HEK293T (cell line): ENCODE measurements around the gene HBS1L.

Experiments used
- ARNT ChIP-seq: fragments of 450-650 bp; IDR thresholded peaks from 2 replicates; pipeline ENCODE4 v1.6.1; 2017; ENCODE audit warnings: mild to moderate bottlenecking
- CTBP1 ChIP-seq: fragments of 450-650 bp; IDR thresholded peaks from 2 replicates; pipeline ENCODE4 v1.6.1; 2016; ENCODE audit warnings: borderline replicate concordance
- FOXA1 ChIP-seq: fragments of 450-650 bp; IDR thresholded peaks from 2 replicates; pipeline ENCODE4 v1.6.1; 2016; ENCODE audit warnings: mild to moderate bottlenecking
- HDGF ChIP-seq: fragments of 450-650 bp; IDR thresholded peaks from 2 replicates; pipeline ENCODE4 v1.6.1; 2017; ENCODE audit warnings: antibody characterized with exemption, borderline replicate concordance
- NFRKB ChIP-seq: fragments of 450-650 bp; IDR thresholded peaks from 2 replicates; pipeline ENCODE4 v1.6.1; 2016; ENCODE audit warnings: mild to moderate bottlenecking, moderate library complexity
- SP1 ChIP-seq: fragments of 450-650 bp; IDR thresholded peaks from 2 replicates; pipeline ENCODE4 v1.6.1; 2017
- SUZ12 ChIP-seq: fragments of 450-650 bp; IDR thresholded peaks from 2 replicates; pipeline ENCODE4 v1.6.1; 2016; ENCODE audit warnings: mild to moderate bottlenecking
- TARDBP ChIP-seq: fragments of 450-650 bp; IDR thresholded peaks from 2 replicates; pipeline ENCODE4 v1.6.1; 2016
- ZNF384 ChIP-seq: fragments of 450-650 bp; IDR thresholded peaks from 2 replicates; pipeline ENCODE4 v1.6.1; 2016
- TF ChIP-seq, protein P1 (sequence below): fragments of 450-650 bp; IDR thresholded peaks from 2 replicates; pipeline ENCODE4 v1.6.1; 2016

- TF ChIP-seq ARNT (no peak), HDGF (no peak), ZNF384 (no peak), SP1 (no peak), FOXA1 (no peak), CTBP1 (no peak), SUZ12 (no peak), NFRKB (no peak), TARDBP (no peak)
- TF ChIP-seq, protein P1, sequence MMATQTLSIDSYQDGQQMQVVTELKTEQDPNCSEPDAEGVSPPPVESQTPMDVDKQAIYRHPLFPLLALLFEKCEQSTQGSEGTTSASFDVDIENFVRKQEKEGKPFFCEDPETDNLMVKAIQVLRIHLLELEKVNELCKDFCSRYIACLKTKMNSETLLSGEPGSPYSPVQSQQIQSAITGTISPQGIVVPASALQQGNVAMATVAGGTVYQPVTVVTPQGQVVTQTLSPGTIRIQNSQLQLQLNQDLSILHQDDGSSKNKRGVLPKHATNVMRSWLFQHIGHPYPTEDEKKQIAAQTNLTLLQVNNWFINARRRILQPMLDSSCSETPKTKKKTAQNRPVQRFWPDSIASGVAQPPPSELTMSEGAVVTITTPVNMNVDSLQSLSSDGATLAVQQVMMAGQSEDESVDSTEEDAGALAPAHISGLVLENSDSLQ, result no peak
Measured at GRCh38 chr6:135008072-135008940, 46.3 kb downstream of the HBS1L start.
